Smooth muscle cell (in vitro differentiated cells): ENCODE data around the gene CACNG6. TPM values are rescaled to one million over a fixed set of nuclear protein-coding genes. Genes with fewer than 3 reads are reported as not detected.

ENCODE experiments used
- DNase-seq: peaks from one replicate; lab custom pipeline; 2025; ENCODE audit not compliant: unreplicated experiment; lab: John Stamatoyannopoulos, UW
- H2AFZ ChIP-seq: fragments of 200-600 bp; sonication (generic); 2 replicates; pipeline ENCODE4 v1.6.0; 2016; ENCODE audit warnings: antibody characterized with exemption, low read depth, mild to moderate bottlenecking
- H3F3A ChIP-seq: fragments of 200-600 bp; sonication (generic); 2 replicates; pipeline ENCODE4 v1.6.0; 2017; ENCODE audit warnings: antibody characterized with exemption, low read depth
- H3K27ac ChIP-seq: fragments of 200-600 bp; sonication (generic); 2 replicates; pipeline ENCODE4 v1.5.1; 2016; ENCODE audit warnings: low read depth, mild to moderate bottlenecking
- H3K27me3 ChIP-seq: fragments of 200-600 bp; sonication (generic); 2 replicates; pipeline ENCODE4 v1.6.1; 2016; ENCODE audit warnings: low read depth, mild to moderate bottlenecking
- H3K36me3 ChIP-seq: fragments of 200-600 bp; sonication (generic); 2 replicates; pipeline ENCODE4 v1.5.1; 2016; ENCODE audit warnings: low read depth
- H3K4me1 ChIP-seq: fragments of 200-600 bp; sonication (generic); 2 replicates; pipeline ENCODE4 v1.5.1; 2016; ENCODE audit warnings: low read depth
- H3K4me2 ChIP-seq: fragments of 200-600 bp; sonication (generic); 2 replicates; pipeline ENCODE4 v1.6.0; 2016; ENCODE audit warnings: mild to moderate bottlenecking
- H3K4me3 ChIP-seq: fragments of 200-600 bp; sonication (generic); 2 replicates; pipeline ENCODE4 v1.5.1; 2016; ENCODE audit warnings: mild to moderate bottlenecking
- H3K79me2 ChIP-seq: fragments of 200-600 bp; sonication (generic); 2 replicates; pipeline ENCODE4 v1.6.0; 2016; ENCODE audit warnings: low read depth, mild to moderate bottlenecking
- H3K9ac ChIP-seq: fragments of 200-600 bp; sonication (generic); 2 replicates; pipeline ENCODE4 v1.6.0; 2016; ENCODE audit warnings: low read depth
- H3K9me3 ChIP-seq: fragments of 200-600 bp; sonication (generic); replicated peaks from 2 replicates; pipeline ENCODE4 v1.5.1; 2016; ENCODE audit warnings: low read depth
- H4K20me1 ChIP-seq: fragments of 200-600 bp; sonication (generic); 2 replicates; pipeline ENCODE4 v1.6.0; 2016; ENCODE audit warnings: low read depth
- WGBS: methylation state at CpG from one replicate; pipeline ENCODE4 v1.1.7; 2016; ENCODE audit warnings: low lambda C conversion rate; 5-methylcytosine and 5-hydroxymethylcytosine counted together
- polyA plus RNA-seq: library from polyadenylated mRNA; unstranded; fragments of >200 nt; fragmentation: Nextera tagmentation; extraction: Ambion mirVana; gene quantifications from 2 replicates; pipeline ENCODE4 v1.2.1, GENCODE V29; 2016
- total RNA-seq: library from RNA; depleted of rRNA; stranded (reverse); fragments of >200 nt; gene quantifications from 2 replicates; pipeline ENCODE4 v1.2.3, GENCODE V29; 2014
- TF ChIP-seq, protein P1 (sequence below): fragments of 200-600 bp; sonication (generic); IDR thresholded peaks from 2 replicates; pipeline ENCODE4 v1.5.1; 2017; ENCODE audit warnings: borderline replicate concordance, mild to moderate bottlenecking, antibody characterized with exemption; ENCODE audit not compliant: insufficient read depth, poor library complexity, severe bottlenecking

CACNG6 gene
- total and polyA plus RNA-seq, 2 experiments from 2014 or later: 0.13 TPM; not detected in 1

- 84% methylated on average over 11 of the region's 11 CpGs for WGBS
- Histone ChIP-seq H3K36me3 (no peaks in the 10 kb centered on the region), H4K20me1 (no peaks in the 10 kb centered on the region), H3K9me3 (no peaks in the 10 kb centered on the region), H3K27me3 (peaks cover 8% of the 10 kb centered on the region), H3F3A (no peaks in the 10 kb centered on the region), H3K4me3 (no peak overlapping the region), H2AFZ (no peak overlapping the region), H3K79me2 (no peaks in the 10 kb centered on the region), H3K9ac (no peak overlapping the region), H3K4me1 (no peaks in the 10 kb centered on the region), H3K4me2 (no peak overlapping the region), H3K27ac (no peak overlapping the region)
- DNase-seq: no peak
- TF ChIP-seq, protein P1, sequence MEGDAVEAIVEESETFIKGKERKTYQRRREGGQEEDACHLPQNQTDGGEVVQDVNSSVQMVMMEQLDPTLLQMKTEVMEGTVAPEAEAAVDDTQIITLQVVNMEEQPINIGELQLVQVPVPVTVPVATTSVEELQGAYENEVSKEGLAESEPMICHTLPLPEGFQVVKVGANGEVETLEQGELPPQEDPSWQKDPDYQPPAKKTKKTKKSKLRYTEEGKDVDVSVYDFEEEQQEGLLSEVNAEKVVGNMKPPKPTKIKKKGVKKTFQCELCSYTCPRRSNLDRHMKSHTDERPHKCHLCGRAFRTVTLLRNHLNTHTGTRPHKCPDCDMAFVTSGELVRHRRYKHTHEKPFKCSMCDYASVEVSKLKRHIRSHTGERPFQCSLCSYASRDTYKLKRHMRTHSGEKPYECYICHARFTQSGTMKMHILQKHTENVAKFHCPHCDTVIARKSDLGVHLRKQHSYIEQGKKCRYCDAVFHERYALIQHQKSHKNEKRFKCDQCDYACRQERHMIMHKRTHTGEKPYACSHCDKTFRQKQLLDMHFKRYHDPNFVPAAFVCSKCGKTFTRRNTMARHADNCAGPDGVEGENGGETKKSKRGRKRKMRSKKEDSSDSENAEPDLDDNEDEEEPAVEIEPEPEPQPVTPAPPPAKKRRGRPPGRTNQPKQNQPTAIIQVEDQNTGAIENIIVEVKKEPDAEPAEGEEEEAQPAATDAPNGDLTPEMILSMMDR: no peak
Measured at GRCh38 chr19:53951436-53951835, 40.0 kb upstream of the CACNG6 start.

GRCh38 chr19:53951947-53952346 is 39.5 kb upstream of the CACNG6 start:
- H3K27ac ChIP-seq: no peak overlapping the region
- no peak overlapping the region for H2AFZ ChIP-seq
- H4K20me1 ChIP-seq: no peaks in the 10 kb centered on the region
- 87% methylated on average over 9 of the region's 9 CpGs for WGBS
- TF ChIP-seq, protein P1: no peak
- DNase-seq: no peak
- no peak overlapping the region for H3K4me3 ChIP-seq
- no peaks in the 10 kb centered on the region for H3F3A ChIP-seq
- no peaks in the 10 kb centered on the region for H3K9me3 ChIP-seq
- H3K79me2 ChIP-seq: no peaks in the 10 kb centered on the region
- H3K27me3 ChIP-seq: peaks cover 13% of the 10 kb centered on the region
- no peaks in the 10 kb centered on the region for H3K4me1 ChIP-seq
- H3K9ac ChIP-seq: no peak overlapping the region
- H3K4me2 ChIP-seq: no peak overlapping the region
- H3K36me3 ChIP-seq: no peaks in the 10 kb centered on the region

- no peak overlapping the region for H3K4me2 ChIP-seq
- no peaks in the 10 kb centered on the region for H3K79me2 ChIP-seq
- no peaks in the 10 kb centered on the region for H3K4me1 ChIP-seq
- H2AFZ ChIP-seq: no peak overlapping the region
- H3K4me3 ChIP-seq: no peak overlapping the region
- H3K9ac ChIP-seq: no peak overlapping the region
- TF ChIP-seq, protein P1: no peak
- no peaks in the 10 kb centered on the region for H4K20me1 ChIP-seq
- WGBS: 92% methylated on average over 8 of the region's 8 CpGs
- DNase-seq: no peak
- no peaks in the 10 kb centered on the region for H3K36me3 ChIP-seq
- no peak overlapping the region for H3K27ac ChIP-seq
- H3K9me3 ChIP-seq: no peaks in the 10 kb centered on the region
- H3F3A ChIP-seq: no peaks in the 10 kb centered on the region
- peaks cover 27% of the 10 kb centered on the region for H3K27me3 ChIP-seq
Measured at GRCh38 chr19:53953383-53953782, 38.1 kb upstream of the CACNG6 start.

- Histone ChIP-seq H3K4me3 (no peak overlapping the region), H3K27me3 (peaks cover 64% of the 10 kb centered on the region), H3K4me1 (peaks cover 16% of the 10 kb centered on the region), H3F3A (no peaks in the 10 kb centered on the region), H3K4me2 (no peak overlapping the region), H3K27ac (no peak overlapping the region), H3K9ac (no peak overlapping the region), H3K79me2 (no peaks in the 10 kb centered on the region), H3K9me3 (no peaks in the 10 kb centered on the region), H3K36me3 (no peaks in the 10 kb centered on the region), H4K20me1 (no peaks in the 10 kb centered on the region), H2AFZ (no peak overlapping the region)
- TF ChIP-seq, protein P1: no peak
- 6% methylated on average over 15 of the region's 15 CpGs for WGBS
- no peak for DNase-seq
Measured at GRCh38 chr19:53957448-53958167, 33.8 kb upstream of the CACNG6 start.
